Renal cortical epithelial cell (primary cell): ENCODE results near the gene TOMM20. TPM values are rescaled to one million over a fixed set of nuclear protein-coding genes. Genes with fewer than 3 reads are reported as not detected.
"Not testable (repeated sequence)": the region's sequence is repeated elsewhere in the genome, so short reads cannot be mapped to it uniquely, and the experiment has no call there.

ENCODE experiments used
- DNase-seq: peaks from one replicate; pipeline ENCODE4 v3.0.0-alpha.2; 2011; ENCODE audit warnings: low read depth
- total RNA-seq: library from RNA; depleted of rRNA; stranded (reverse); fragments of >200 nt; gene quantifications from 2 replicates; pipeline ENCODE4 v1.2.3, GENCODE V29; 2014

Gene TOMM20
- total RNA-seq, 1 donor from 2014 or later, result 98.9 TPM

- DNase-seq, result peak; percentile 94
Observed at GRCh38 chr1:235079443-235080296, 49.0 kb downstream of the TOMM20 start.

- peak; percentile 83 for DNase-seq
Observed at GRCh38 chr1:235078480-235079381, 49.9 kb downstream of the TOMM20 start.

GRCh38 chr1:235077571-235078479 is 50.8 kb downstream of the TOMM20 start:
- DNase-seq, result peak; percentile 86

- no peak for DNase-seq
Observed at GRCh38 chr1:235077163-235077540, 51.5 kb downstream of the TOMM20 start.

- DNase-seq, result no peak
Observed at GRCh38 chr1:235076504-235077162, 52.0 kb downstream of the TOMM20 start.

GRCh38 chr1:235075777-235076308 is 52.8 kb downstream of the TOMM20 start:
- DNase-seq, result peak; percentile 84

- peak; percentile 97 for DNase-seq
Observed at GRCh38 chr1:235075048-235075776, 53.4 kb downstream of the TOMM20 start.

GRCh38 chr1:235074523-235075047 is 54.1 kb downstream of the TOMM20 start:
- no peak for DNase-seq

GRCh38 chr1:235073968-235074522 is 54.6 kb downstream of the TOMM20 start:
- no peak for DNase-seq

- peak; percentile 90 for DNase-seq
Observed at GRCh38 chr1:235073331-235073967, 55.2 kb downstream of the TOMM20 start.

- not testable (repeated sequence) for DNase-seq
Observed at GRCh38 chr1:235072577-235072976, 56.1 kb downstream of the TOMM20 start.

GRCh38 chr1:235072096-235072495 is 56.5 kb downstream of the TOMM20 start:
- DNase-seq, result no peak

- DNase-seq, result no peak
Observed at GRCh38 chr1:235070819-235071218, 57.8 kb downstream of the TOMM20 start.

GRCh38 chr1:235069577-235070563 is 58.8 kb downstream of the TOMM20 start:
- peak; percentile 98 for DNase-seq

- DNase-seq, result no peak
Observed at GRCh38 chr1:235069176-235069575, 59.5 kb downstream of the TOMM20 start.

GRCh38 chr1:235068158-235069121 is 60.2 kb downstream of the TOMM20 start:
- DNase-seq, result peak; percentile 94
